ENCODE results near the gene ZNF688.

- no peak for TF ChIP-seq POLR2A (IDR thresholded peaks at IDR 0.05)
- no peak for TF ChIP-seq CTCF (IDR thresholded peaks at IDR 0.05)
These were observed 48.1 kb upstream of the ZNF688 start for GRCh38 chr16:30619638-30620037.
